AG09319 (cell line): ENCODE results near the gene COL6A5.

Source experiments
- DNase-seq: peaks from one replicate; pipeline ENCODE4 v3.0.0-alpha.2; 2010; ENCODE audit warnings: low read depth; ENCODE audit errors: extremely low read depth
- TF ChIP-seq, protein P1 (sequence below): IDR thresholded peaks from 2 replicates; pipeline ENCODE4 v1.5.1; 2011; ENCODE audit warnings: low read depth, mild to moderate bottlenecking, inconsistent platforms, low read length, moderate library complexity

The COL6A5 gene

DNA sequence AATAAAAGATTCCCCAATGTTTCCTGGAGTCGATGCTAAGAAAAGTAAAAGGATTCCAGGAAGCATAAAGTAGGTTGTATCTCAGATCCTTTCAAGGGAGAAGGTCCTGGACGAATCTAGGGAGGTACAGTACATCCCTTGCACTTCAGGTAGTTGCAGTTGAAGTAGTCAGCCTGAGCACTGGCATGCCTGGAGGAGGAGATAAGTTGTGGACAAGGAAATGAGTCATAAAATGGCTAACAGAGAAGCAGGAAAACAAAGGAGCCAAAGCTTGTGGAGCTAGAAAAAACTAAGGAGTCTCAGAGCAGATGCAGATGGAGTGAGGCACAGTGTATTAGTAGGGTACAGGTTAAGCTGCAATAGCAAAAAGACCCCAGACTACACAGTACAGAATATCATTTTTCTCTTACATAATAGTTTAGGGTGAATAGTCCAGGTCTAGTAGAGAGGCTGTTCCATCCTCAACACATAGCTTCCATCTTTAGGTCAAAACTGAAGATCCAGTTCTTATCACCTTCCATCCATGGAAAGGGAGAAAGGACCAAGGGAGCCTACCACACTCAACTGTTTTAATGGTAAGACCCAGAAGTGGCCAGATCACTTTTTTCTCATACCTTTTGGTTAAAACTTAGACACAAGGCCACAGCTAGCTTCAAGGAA lies 41.3 kb downstream of the COL6A5 start:
- DNase-seq = no peak
- TF ChIP-seq, protein P1, sequence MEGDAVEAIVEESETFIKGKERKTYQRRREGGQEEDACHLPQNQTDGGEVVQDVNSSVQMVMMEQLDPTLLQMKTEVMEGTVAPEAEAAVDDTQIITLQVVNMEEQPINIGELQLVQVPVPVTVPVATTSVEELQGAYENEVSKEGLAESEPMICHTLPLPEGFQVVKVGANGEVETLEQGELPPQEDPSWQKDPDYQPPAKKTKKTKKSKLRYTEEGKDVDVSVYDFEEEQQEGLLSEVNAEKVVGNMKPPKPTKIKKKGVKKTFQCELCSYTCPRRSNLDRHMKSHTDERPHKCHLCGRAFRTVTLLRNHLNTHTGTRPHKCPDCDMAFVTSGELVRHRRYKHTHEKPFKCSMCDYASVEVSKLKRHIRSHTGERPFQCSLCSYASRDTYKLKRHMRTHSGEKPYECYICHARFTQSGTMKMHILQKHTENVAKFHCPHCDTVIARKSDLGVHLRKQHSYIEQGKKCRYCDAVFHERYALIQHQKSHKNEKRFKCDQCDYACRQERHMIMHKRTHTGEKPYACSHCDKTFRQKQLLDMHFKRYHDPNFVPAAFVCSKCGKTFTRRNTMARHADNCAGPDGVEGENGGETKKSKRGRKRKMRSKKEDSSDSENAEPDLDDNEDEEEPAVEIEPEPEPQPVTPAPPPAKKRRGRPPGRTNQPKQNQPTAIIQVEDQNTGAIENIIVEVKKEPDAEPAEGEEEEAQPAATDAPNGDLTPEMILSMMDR = no peak

DNA sequence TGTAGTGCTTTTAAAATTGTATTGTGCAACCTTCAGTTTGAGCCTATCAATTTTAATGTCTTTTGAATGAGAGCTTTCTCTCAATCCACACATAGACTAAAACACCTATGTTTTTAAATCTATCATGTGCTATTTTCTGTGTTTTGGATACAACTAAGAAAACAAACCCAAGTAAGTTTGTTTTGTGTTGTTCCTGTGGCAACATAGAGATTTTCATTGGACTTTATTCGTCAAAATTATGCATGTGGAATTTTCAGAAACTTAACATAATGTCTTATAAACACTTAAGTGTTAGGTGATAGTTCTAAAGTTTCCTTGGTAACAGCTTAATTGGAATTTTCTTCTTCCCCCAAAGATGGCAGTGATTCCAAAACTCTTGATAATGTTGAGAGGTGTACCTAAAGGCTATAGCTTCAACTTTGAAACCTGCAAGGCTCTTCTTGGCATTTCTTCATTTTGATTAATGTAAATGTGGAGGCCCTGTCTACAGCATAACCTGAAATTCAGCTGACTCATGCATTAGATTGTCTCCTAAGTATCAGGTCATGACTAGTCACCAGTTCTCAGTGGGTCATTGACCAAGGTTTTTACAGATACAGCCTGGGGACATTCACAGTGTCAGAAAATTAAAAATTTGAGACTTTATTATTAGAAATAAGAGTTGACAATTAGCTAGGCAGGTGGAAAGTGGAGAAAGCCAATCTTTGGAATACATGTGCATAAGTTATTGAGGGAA lies 44.4 kb downstream of the COL6A5 start:
- no peak for DNase-seq
- TF ChIP-seq, protein P1 = no peak

DNA sequence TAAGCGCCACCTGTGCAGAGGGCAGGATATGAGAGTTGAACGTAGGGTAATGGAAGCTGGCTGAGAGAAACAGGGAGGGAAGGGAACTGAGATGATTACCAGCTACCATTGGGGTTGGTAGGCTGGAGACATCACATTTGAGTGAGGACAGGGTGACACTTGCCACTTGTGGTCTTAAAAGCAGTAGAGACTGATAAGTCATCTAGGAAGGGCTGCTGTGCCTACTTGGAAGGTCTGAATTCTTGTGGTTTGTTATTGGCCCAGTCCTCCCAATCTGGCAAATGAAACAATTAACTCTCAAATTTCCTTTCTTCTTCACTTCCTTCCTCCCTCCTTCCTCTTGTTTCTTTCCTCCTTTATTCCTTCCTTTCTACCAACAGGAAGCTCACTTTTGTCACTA lies 46.8 kb downstream of the COL6A5 start:
- TF ChIP-seq, protein P1 = no peak

DNA sequence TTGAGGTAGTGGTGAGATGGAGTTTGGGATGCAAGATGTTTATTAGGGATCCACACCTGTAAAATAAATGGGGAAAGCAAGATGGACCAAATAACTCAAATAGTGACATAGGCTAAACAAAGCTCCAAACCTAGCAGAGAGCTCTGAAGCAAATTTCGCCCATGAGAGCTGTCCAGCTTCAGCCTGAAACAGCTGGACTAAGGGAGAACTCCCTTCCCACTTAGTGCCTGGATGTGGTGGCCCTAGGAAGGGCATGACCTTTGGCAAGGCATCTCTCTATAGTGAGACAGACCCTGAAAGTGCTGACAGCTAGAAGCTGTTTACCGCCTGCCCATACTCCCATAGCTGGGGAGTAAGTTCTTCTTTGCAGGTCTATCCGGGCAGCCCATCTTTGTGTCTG lies 48.1 kb downstream of the COL6A5 start:
- TF ChIP-seq, protein P1 = no peak
- DNase-seq = no peak

More for the DNA sequence above, 46.8 kb downstream of the COL6A5 start:
- DNase-seq = no peak

DNA sequence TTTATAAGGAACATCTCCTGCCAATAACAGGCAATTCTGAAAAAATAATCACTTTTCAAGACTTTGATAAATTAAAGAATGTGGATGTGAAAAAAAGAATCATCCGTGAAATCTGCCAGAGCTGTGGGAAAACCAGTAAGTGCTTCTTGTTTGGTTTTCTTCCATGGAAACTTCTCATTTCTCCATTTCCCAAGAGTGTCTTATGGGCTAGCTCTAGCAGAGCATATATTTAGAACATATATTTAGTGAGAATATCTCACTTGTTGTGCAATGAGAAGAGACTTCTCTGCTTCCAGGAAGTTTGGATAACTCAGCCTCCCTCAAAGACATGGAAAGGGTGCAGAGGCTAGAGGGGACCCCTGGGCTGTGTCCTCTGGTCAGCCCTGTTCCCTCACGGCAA lies 49.9 kb downstream of the COL6A5 start:
- no peak for DNase-seq
- TF ChIP-seq, protein P1 = no peak

DNA sequence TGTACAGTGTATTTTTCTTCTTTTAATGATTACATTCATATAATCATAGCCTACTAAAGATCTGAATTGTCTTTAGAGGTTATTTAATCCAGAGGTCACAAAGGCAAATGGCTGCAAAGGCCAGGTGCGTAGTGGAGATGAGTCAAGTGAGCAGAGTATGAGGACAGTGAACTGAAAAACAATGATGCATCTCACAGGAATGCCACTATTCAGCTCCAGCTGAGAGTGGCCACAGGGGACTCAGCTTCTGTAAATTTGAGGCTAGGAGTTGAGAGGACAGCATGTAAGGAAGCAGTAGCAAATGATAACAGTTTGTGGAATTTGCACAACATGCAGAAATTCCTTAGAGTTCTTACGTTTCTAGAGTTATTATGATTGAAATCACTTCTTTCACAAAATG lies 50.4 kb downstream of the COL6A5 start:
- DNase-seq = no peak
- TF ChIP-seq, protein P1 = no peak

DNA sequence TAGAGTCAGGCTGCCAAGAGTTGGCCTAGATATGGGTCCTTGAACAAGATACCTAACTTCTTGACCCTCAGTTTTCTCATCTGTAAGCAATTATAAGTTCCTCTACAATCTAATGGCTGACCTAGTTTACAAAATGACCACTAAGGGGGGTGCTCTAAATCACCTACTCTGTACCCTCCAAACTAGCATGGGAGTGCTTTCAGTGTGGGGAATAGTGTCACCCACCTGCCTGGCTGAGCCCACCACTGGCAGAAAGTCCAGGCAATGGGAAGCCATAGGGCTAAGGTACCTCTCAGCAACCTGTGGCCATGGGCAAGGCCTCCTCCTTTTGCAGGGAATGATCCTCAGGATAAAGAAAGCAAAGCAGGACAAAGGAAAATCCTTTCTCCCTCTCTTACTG lies 58.9 kb downstream of the COL6A5 start:
- DNase-seq = no peak
- TF ChIP-seq, protein P1 = no peak
